ENCODE data around the gene ANXA6.
"Not testable (repeated sequence)": the region's sequence is repeated elsewhere in the genome, so short reads cannot be mapped to it uniquely, and the experiment has no call there.

Gene ANXA6

DNA sequence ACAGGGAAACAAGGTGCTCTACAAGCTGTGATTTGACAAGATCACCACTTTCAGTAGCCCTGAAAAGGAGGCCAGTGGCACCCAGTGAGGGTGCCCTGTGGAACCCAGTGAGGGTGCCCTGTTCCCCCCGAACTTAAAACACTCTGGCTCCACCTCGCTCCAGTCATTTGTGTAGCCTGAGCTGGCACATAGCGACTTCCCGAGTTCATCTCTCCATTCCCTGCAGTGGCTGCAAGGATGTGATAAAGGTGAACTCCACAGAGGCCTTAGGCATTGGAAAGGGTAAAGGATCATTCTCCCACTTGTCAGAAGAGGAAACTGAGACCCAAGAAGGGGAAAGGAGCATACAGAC lies 21.9 kb upstream of the ANXA6 start:
- DNase-seq, result no peak

DNA sequence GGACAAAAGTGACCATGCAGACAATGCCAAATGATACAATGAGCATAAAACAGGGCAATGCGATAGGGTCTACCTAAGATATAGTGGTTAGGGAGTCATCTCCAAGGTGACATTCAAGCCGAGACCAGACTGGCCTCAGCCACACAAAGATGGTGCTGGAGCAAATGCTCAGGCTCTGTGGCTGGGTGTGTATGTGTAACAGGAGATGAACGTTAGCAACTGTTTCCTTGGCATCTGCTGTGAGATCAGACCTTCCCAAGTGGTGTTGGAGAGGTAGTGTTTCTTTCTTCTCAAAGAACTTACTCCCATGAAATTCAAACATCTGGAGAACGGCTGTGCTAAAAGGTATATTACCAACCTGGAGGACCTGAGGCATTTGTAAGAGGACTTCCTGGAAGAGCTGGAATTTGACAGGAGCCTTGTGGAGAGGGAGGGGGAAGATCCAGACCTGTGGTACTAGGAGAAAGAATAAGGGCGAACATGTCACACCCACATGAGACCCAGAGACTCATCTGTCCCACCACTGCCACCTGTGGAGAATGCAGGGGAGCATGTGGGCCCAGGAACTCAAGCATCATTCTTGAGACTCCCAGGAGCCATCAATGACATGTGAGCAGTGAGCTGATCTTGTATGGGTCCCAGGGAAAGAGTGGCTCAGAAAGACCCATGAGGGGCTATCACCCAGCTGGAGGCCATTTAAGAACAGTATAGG lies 21.4 kb upstream of the ANXA6 start:
- no peak for DNase-seq

GRCh38 chr5:151178372-151178771 lies 20.8 kb upstream of the ANXA6 start:
- DNase-seq, result no peak

- DNase-seq, result not testable (repeated sequence)
Measured at GRCh38 chr5:151176268-151176667, 18.7 kb upstream of the ANXA6 start.

DNA sequence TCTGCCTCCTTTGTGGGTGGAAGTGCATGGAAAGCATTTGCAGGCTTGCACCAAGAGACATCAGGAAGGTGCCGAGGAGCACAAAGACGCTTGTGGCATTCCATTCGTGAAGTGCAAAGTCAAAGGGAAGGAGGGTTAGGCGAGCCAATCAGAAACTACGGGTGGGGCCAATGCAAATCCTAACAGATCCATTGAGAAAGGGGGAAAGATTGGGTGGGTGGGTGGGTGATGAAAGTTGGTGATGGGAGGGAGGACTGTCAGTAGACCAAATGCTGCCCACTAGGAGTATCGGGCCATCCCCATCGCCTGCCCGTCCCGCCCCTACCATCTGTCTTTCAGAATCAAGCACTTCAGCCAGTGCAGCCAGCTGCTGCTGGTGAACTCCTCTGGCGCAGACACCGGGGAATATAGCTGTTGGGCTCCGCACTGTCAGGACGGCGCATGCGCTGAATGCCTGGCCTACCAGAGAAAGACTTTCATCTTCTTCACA lies 17.1 kb upstream of the ANXA6 start:
- DNase-seq, result no peak

DNA sequence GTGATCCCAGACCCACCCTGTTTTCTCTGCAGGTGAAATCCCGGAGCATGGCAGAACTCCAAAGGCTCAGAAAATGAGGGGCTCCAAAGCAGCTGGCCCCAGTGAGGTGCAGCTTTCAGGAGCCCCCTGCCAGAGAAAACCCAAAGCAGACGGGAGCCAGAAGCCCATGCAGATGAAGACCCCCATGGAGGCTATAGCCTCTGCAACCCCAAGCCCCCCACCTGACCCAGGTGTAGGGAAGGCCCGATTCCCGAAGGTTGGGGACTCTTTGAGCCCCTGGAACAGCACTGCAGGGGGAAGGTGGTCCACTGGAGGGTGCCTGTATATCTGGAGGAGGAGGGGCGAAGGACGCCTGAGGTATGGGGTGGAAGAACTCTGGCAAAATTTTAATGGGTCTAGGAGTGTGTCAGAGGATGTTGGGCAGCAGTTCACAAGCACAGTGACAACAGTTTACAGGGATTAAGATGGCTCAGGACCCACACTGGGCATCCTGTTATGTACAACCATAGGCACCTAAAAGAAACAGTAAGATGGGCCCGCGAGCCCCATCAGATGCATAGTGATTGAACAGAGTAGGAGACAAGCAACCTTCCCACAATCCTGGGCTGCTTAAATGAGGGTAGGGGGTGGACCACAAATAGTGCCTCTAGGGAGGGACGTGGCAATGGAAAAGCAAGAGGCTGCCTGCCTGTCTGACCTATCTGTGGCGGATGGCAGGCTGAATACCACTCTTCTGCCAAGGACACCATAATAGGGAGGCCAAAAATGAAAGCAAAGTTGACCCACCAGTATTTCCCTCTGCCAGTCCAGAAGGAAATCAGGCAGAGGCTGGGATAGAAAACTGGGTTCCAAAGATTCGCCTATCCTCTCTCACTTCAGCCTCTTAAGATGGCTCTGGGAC lies 16.4 kb upstream of the ANXA6 start:
- no peak for DNase-seq

DNA sequence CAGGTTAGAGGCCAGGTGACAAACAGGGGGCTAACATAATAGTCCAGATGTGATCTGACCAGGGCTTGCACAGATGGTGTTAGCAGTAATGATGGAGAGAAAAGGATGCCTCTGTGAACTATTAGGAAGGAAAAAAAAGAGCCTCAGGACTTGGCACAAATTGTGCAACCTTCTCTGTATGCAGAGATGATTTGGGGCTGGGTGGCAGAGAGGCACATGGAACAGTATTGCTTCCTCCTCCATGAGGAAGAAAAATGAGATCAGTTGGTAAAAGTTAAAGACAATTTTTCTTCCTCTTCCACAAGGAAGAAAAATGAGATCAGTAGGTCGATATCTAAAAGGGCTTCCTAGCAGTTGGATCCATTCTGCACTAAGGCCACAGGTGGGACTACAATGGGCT lies 13.9 kb upstream of the ANXA6 start:
- DNase-seq, result no peak

GRCh38 chr5:151168602-151169344 lies 11.2 kb upstream of the ANXA6 start:
- DNase-seq, result no peak

DNA sequence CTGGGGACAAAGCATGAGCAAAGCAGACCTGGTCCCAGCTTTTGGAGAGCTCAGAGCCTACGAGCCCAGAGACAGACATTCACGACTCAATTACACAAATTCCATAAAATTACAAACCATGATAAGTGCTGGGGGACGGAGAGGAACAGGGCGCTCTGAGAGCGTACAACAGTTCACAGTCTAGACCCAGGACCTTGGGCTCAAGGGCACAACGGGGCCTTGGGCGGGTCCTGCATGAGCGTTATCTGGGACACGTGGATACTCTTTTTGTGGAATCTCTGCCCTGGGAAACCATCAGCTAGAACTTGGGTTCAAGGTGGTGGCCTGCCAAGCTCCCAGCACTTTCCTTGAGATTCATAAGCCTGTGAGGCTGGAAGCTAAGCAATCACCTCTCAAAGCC lies 9.4 kb upstream of the ANXA6 start:
- DNase-seq, result no peak

GRCh38 chr5:151164687-151165392 lies 7.3 kb upstream of the ANXA6 start:
- DNase-seq, result no peak

DNA sequence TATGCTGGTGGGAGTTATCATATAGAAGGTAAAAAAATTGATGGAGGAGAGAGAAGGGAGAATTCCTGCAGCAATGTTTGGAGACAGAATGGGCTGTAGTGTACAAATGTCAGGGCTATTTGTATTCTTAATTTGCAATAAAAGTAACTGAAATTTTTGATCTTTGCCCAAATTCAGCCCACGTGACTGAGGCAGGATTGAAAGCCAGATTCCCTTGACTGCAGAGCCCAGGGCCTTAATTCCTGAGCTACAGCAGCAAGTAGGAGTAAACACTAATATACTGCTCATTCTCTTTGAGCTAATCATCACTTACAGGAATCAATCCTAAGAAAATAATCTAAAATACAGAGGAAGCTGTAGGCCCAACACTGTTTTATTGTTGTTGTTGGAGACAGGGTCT lies 5.2 kb upstream of the ANXA6 start:
- DNase-seq, result no peak

DNA sequence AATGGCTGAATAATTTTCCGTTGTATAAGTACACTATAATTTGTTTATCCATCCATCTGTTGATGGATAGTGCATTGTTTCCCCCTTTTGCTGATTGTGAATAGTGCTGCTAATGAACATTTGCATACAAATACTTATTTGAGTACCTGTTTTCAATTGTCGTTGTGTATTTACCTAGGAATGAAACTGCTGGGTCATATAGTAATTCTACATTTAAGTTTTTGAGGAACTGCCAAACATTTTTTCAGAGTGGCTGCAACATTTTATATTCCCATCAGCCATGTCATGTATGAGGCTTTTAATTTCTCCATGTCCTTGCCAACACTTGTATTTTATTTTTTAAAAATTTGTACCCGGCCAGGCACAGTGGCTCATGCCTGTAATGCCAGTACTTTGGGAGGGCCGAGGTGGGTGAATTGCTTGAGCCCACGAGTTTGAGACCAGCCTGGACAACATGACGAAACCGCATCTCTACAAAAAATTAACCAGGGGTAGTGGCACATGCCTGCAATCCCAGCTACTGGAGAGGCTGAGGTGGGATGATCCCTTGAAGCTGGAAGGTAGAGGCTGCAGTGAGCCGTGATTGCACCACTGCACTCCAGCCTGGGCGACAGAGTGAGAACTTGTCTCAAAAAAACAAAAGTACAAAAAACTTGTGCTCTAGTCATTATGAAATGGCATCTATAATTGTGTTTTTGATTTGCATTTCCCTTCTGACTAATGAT lies 2.2 kb upstream of the ANXA6 start:
- no peak for DNase-seq

DNA sequence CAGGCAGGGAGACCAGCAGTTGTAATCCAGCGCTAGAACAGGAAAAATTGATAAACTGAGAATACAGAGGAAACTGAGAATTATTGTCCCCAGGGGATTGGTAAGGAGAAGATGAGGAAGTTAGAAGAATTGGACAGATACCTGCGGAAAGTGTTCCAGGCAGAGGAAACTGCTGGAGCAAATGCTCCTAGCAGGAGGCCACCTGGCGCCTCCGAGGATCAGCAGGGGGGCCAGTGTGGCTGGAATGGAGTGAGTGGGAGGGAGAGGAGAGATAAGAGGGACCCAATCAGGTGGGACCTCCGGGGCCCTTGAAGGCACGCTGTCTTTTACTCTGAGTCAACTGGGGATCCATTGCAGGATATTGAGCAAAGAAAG lies 695 bp upstream of the ANXA6 start:
- DNase-seq, result no peak

DNA sequence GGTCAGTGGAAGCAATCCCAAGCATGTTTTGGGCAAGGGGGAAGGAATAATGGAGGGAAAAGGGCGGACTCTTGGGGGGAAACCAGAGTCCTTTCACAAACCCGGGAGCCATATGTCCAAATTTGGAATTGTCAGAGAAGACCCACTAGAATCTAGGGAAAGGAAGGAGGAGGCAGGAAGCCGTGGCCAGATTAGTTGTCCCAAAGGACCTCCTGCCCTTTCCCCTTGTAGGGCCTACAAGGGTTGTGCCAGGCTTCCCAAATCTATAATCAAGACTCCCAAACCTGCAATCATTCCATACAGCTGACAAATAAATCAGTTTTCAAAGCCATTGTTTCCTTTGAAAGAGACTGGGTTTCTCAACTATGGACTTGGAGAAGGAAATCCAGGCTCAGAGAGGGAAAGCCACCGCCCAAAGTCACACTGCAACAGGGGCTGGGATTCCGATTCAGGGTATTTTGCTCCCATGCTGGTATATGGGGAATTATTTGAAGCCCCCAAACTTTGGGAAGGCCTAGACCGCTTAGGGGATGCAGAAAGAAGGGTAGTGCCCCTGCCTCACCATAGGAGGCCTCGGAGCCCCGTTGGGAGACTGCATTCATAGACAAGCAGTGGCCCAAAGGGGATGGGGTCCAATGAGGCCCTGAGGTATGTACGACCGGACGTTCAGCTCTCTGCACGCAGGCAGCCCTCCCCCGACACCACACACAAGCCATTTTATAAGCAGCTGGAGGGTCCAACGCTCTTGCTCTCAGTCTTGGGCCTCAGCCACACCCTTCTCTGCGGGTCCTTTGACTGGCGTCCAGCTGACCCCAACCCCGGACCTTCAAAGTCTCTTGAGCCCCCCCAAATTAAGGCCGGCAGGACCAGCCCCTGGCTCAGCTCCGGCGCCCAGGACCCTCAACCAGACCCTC lies 815 bp downstream of the ANXA6 start:
- DNase-seq, result no peak

DNA sequence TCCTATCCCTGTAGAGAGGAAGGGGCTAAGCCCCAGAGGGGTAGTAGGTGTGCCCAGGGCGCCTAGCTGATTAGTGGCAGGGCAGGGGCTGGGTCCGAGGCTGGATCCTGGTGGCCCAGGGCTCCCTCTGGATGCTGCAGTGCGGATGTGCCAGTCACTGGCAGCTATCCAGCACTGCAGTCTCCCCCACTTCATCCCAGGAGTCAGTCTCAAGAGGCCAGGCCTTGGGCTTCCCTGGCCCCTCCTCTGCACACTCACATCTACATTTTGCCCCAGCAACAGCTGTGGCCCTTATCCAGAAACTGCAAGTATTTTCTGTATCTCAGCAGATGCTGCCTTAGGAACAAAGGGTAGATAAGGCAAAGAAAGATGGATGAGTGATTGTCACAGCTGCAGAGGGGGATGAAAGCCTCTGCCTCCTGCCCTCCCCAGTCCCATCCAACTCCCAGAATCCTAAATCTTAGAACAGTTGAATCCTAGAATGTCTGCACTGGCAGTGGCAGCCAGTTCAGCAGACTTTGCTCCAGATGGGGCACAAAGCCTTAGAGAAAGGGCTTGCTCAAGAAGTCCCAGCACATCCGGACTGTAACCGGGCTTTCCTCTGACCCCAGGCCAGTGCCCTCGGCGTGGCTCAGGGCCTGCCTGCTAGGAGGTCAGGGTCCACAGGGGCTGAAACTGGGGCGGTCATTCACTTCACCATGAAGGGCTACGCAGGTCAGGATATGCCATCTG lies 1.6 kb downstream of the ANXA6 start:
- DNase-seq, result no peak

DNA sequence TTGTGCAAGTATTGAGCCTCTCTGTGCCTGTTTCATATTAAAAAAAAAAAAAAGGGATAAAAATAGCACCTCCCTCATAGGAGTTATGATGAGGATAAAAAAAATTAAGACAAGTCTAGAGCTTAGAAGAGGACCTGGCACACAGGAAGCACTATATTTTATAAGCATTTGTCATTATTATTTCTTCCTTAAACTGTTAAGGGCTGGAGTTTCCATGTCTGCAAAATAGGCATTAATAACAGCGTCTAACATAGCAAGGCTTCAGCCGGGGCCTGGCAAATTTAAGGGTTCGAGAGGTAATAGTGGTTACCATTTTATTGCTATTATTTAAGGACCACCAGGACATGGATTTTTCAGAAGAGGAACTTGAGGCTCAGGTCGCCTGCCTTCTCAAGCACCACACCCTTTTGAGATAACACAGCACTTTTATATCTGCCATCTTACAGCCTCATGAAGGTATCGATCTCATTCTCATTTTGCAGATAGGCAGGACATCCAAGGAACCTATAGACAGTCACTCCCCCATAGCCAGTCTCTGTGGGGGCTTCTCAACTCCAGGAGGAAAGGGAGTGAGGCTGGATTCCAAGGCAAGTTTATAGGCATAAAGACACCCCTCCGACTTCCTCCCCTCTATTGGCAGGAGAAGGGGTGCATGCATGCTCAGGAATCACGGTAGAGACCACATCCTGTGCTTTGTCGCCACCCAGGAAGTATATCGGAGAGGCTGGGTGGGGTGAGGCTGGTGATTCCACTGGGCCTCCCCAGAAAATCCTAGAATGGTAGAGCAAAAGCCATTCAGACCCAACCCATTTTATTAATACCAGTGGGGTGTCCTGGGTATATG lies 2.4 kb downstream of the ANXA6 start:
- no peak for DNase-seq

- no peak for DNase-seq
Measured at GRCh38 chr5:151153766-151154272, 3.8 kb downstream of the ANXA6 start.

GRCh38 chr5:151153300-151153699 lies 4.3 kb downstream of the ANXA6 start:
- no peak for DNase-seq

DNA sequence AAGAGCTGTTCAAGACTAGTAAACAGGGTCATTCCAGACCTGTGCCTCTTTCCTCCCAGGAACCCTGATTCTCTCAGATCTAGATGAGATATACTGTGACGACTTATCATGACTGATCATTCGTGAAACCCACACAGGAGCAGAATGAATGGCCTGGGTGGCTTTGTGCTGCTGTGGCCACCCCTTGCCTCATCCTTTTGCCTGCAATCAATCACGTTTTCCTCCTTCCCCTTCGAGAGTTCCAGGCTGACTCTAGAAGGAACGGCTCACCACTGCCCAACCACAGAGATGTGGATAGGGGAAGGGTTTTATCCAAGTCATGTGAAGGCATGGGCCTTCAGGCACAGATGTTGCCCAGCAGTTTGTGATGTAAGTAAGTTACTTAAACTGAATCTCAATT lies 5.8 kb downstream of the ANXA6 start:
- DNase-seq, result no peak

Data from NCI-H2081 treated with DMSO at 0.1 percent for 48 hours (cell line).